CD8-positive, alpha-beta memory T cell (primary cell): ENCODE data around the gene DOCK1. TPM values are rescaled to one million over a fixed set of nuclear protein-coding genes. Genes with fewer than 3 reads are reported as not detected.

Experiments used
- CTCF ChIA-PET: fragments of 350-600 bp; sonication (Branson Sonifier 250); formaldehyde crosslinking; loops from one replicate; lab custom pipeline; 2021; ENCODE audit warnings: antibody characterized with exemption; lab: Charles Lee
- POLR2A ChIA-PET: fragments of 350-600 bp; sonication (Branson Sonifier 250); formaldehyde crosslinking; loops from one replicate; lab custom pipeline; 2021; ENCODE audit warnings: antibody characterized with exemption; lab: Charles Lee
- DNase-seq, 5 donors: peaks; one replicate each; pipeline versions ENCODE4 v3.0.0 to v3.0.0-alpha.2; 2020 to 2022; ENCODE audit warnings: mixed read lengths in 1 of 5
- H3K27ac ChIP-seq: one replicate; pipeline ENCODE4 v1.7.0; 2013; ENCODE audit warnings: low read depth, mild to moderate bottlenecking, low read length, moderate library complexity
- H3K27me3 ChIP-seq: 2 replicates; pipeline ENCODE4 v1.7.0; 2013; ENCODE audit warnings: low read length, mild to moderate bottlenecking; ENCODE audit not compliant: insufficient read depth, poor library complexity, severe bottlenecking
- H3K36me3 ChIP-seq: 2 replicates; pipeline ENCODE4 v1.7.0; 2013; ENCODE audit warnings: mild to moderate bottlenecking, low read length, moderate library complexity; ENCODE audit not compliant: insufficient read depth
- H3K4me1 ChIP-seq: 2 replicates; pipeline ENCODE4 v1.7.0; 2013; ENCODE audit warnings: mild to moderate bottlenecking, low read length, moderate library complexity; ENCODE audit not compliant: insufficient read depth
- H3K4me3 ChIP-seq: 2 replicates; pipeline ENCODE4 v1.7.0; 2013; ENCODE audit warnings: mild to moderate bottlenecking, low read length
- H3K9me3 ChIP-seq: 2 replicates; pipeline ENCODE4 v1.7.0; 2013; ENCODE audit warnings: mild to moderate bottlenecking, low read length
- H3K27ac Mint-ChIP-seq, 8 donors: one replicate each; pipeline ENCODE4 v1.8.0; 2020 to 2021; ENCODE audit warnings: mixed read lengths in 8 of 8, mild to moderate bottlenecking in 6 of 8, inconsistent platforms in 3 of 8, moderate library complexity in 3 of 8
- H3K27me3 Mint-ChIP-seq, 2 donors: one replicate each; pipeline ENCODE4 v1.8.0; 2020 to 2021; ENCODE audit warnings: mixed read lengths in 2 of 2, mild to moderate bottlenecking in 1 of 2, moderate library complexity in 1 of 2
- H3K36me3 Mint-ChIP-seq, 3 donors: one replicate each; pipeline ENCODE4 v1.8.0; 2020 to 2021; ENCODE audit warnings: mixed read lengths in 3 of 3, inconsistent platforms in 1 of 3, mild to moderate bottlenecking in 1 of 3
- H3K4me1 Mint-ChIP-seq, 3 donors: one replicate each; pipeline ENCODE4 v1.8.0; 2020 to 2021; ENCODE audit warnings: mixed read lengths in 3 of 3, inconsistent platforms in 1 of 3, mild to moderate bottlenecking in 1 of 3
- H3K4me3 Mint-ChIP-seq, 7 donors: one replicate each; pipeline ENCODE4 v1.8.0; 2020 to 2021; ENCODE audit warnings: mixed read lengths in 7 of 7, mild to moderate bottlenecking in 6 of 7, moderate library complexity in 4 of 7, inconsistent platforms in 2 of 7
- H3K9me3 Mint-ChIP-seq, 5 donors: one replicate each; pipeline ENCODE4 v1.8.0; 2020 to 2022; ENCODE audit warnings: mixed read lengths in 5 of 5, mild to moderate bottlenecking in 3 of 5, moderate library complexity in 2 of 5, inconsistent platforms in 1 of 5
- polyA plus RNA-seq: library from polyadenylated mRNA; unstranded; fragments of 300-500 nt; fragmentation: Illumina TruSeq; gene quantifications from one replicate; pipeline ENCODE4 v1.2.3, GENCODE V29; 2021
- total RNA-seq, 2 experiments: library from RNA; stranded (reverse); gene quantifications; one replicate each; pipeline ENCODE4 v1.2.3, GENCODE V29; 2021

DOCK1 gene
- total and polyA plus RNA-seq, 3 experiments from 2014 or later: 0.16 to 0.18 TPM; not detected in 1

- H3K4me1 ChIP-seq: no peaks in the 10 kb centered on the region
- peaks cover 0 to 3% (median 0%) of the 10 kb centered on the region in 5 donors for H3K9me3 Mint-ChIP-seq
- no peaks in the 10 kb centered on the region for H3K27me3 ChIP-seq
- H3K27ac ChIP-seq: no peak overlapping the region
- H3K4me3 Mint-ChIP-seq: no peak overlapping the region
- H3K4me1 Mint-ChIP-seq: no peaks in the 10 kb centered on the region
- no peaks in the 10 kb centered on the region for H3K9me3 ChIP-seq
- no peak overlapping the region for H3K4me3 ChIP-seq
- peaks cover 0 to 2% of the 10 kb centered on the region in 2 donors for H3K27me3 Mint-ChIP-seq
- no peak for DNase-seq
- ChIA-PET POLR2A (no interaction called here), CTCF (no interaction called here)
- no peaks in the 10 kb centered on the region for H3K36me3 ChIP-seq
- no peaks in the 10 kb centered on the region for H3K36me3 Mint-ChIP-seq
- no peak overlapping the region for H3K27ac Mint-ChIP-seq
Observed at GRCh38 chr10:127142136-127142535, 236.9 kb downstream of the DOCK1 start.

- H3K36me3 ChIP-seq: no peaks in the 10 kb centered on the region
- POLR2A ChIA-PET: no interaction called here
- CTCF ChIA-PET: no interaction called here
- H3K27ac ChIP-seq: no peak overlapping the region
- H3K27me3 ChIP-seq: no peaks in the 10 kb centered on the region
- no peaks in the 10 kb centered on the region for H3K9me3 ChIP-seq
- H3K4me3 ChIP-seq: no peak overlapping the region
- peaks cover 0 to 2% of the 10 kb centered on the region in 2 donors for H3K27me3 Mint-ChIP-seq
- no peaks in the 10 kb centered on the region for H3K36me3 Mint-ChIP-seq
- H3K4me1 Mint-ChIP-seq: no peaks in the 10 kb centered on the region
- H3K4me3 Mint-ChIP-seq: no peak overlapping the region
- no peaks in the 10 kb centered on the region for H3K4me1 ChIP-seq
- no peak for DNase-seq
- H3K9me3 Mint-ChIP-seq: peaks cover 0 to 3% (median 0%) of the 10 kb centered on the region in 5 donors
- H3K27ac Mint-ChIP-seq: no peak overlapping the region
Observed at GRCh38 chr10:127142856-127143255, 237.6 kb downstream of the DOCK1 start.

- no peak overlapping the region for H3K27ac Mint-ChIP-seq
- peaks cover 0 to 3% (median 0%) of the 10 kb centered on the region in 5 donors for H3K9me3 Mint-ChIP-seq
- no peak overlapping the region for H3K4me3 ChIP-seq
- no peak overlapping the region for H3K27ac ChIP-seq
- CTCF ChIA-PET: no interaction called here
- DNase-seq: no peak
- no peaks in the 10 kb centered on the region for H3K27me3 ChIP-seq
- H3K27me3 Mint-ChIP-seq: peaks cover 0 to 2% of the 10 kb centered on the region in 2 donors
- H3K4me3 Mint-ChIP-seq: no peak overlapping the region
- POLR2A ChIA-PET: no interaction called here
- H3K9me3 ChIP-seq: no peaks in the 10 kb centered on the region
- no peaks in the 10 kb centered on the region for H3K4me1 Mint-ChIP-seq
- H3K36me3 Mint-ChIP-seq: no peaks in the 10 kb centered on the region
- no peaks in the 10 kb centered on the region for H3K36me3 ChIP-seq
- no peaks in the 10 kb centered on the region for H3K4me1 ChIP-seq
Observed at GRCh38 chr10:127145173-127145572, 239.9 kb downstream of the DOCK1 start.

GRCh38 chr10:127146661-127147060 lies 241.4 kb downstream of the DOCK1 start:
- CTCF ChIA-PET: no interaction called here

GRCh38 chr10:127148066-127148932 lies 243.1 kb downstream of the DOCK1 start:
- ChIA-PET CTCF (no interaction called here), POLR2A (no interaction called here)
- no peaks in the 10 kb centered on the region for H3K4me1 ChIP-seq
- H3K4me3 ChIP-seq: no peak overlapping the region
- no peak overlapping the region for H3K27ac ChIP-seq
- H3K27me3 ChIP-seq: no peaks in the 10 kb centered on the region
- H3K9me3 ChIP-seq: no peaks in the 10 kb centered on the region
- H3K36me3 Mint-ChIP-seq: no peaks in the 10 kb centered on the region
- no peaks in the 10 kb centered on the region for H3K4me1 Mint-ChIP-seq
- H3K4me3 Mint-ChIP-seq: no peak overlapping the region
- no peak overlapping the region for H3K27ac Mint-ChIP-seq
- no peaks in the 10 kb centered on the region for H3K27me3 Mint-ChIP-seq
- DNase-seq: no peak
- peaks cover 0 to 3% (median 0%) of the 10 kb centered on the region in 5 donors for H3K9me3 Mint-ChIP-seq
- no peaks in the 10 kb centered on the region for H3K36me3 ChIP-seq

More at GRCh38 chr10:127146661-127147060, 241.4 kb downstream of the DOCK1 start:
- H3K27me3 ChIP-seq: no peaks in the 10 kb centered on the region
- DNase-seq: no peak
- Mint-ChIP-seq H3K4me1 (no peaks in the 10 kb centered on the region), H3K27me3 (no peaks in the 10 kb centered on the region), H3K36me3 (no peaks in the 10 kb centered on the region), H3K4me3 (no peak overlapping the region), H3K27ac (no peak overlapping the region), H3K9me3 (peaks cover 0 to 3% (median 0%) of the 10 kb centered on the region in 5 donors)
- no peak overlapping the region for H3K27ac ChIP-seq
- H3K36me3 ChIP-seq: no peaks in the 10 kb centered on the region
- POLR2A ChIA-PET: no interaction called here
- H3K9me3 ChIP-seq: no peaks in the 10 kb centered on the region
- H3K4me1 ChIP-seq: no peaks in the 10 kb centered on the region
- H3K4me3 ChIP-seq: no peak overlapping the region

- H3K4me3 ChIP-seq: no peak overlapping the region
- no peak overlapping the region for H3K27ac Mint-ChIP-seq
- H3K4me1 Mint-ChIP-seq: no peaks in the 10 kb centered on the region
- DNase-seq: no peak
- H3K27me3 ChIP-seq: no peaks in the 10 kb centered on the region
- CTCF ChIA-PET: no interaction called here
- no peaks in the 10 kb centered on the region for H3K27me3 Mint-ChIP-seq
- H3K36me3 Mint-ChIP-seq: no peaks in the 10 kb centered on the region
- H3K9me3 Mint-ChIP-seq: peaks cover 0 to 3% (median 0%) of the 10 kb centered on the region in 5 donors
- H3K4me3 Mint-ChIP-seq: no peak overlapping the region
- no peaks in the 10 kb centered on the region for H3K36me3 ChIP-seq
- H3K9me3 ChIP-seq: no peaks in the 10 kb centered on the region
- POLR2A ChIA-PET: no interaction called here
- H3K27ac ChIP-seq: no peak overlapping the region
- H3K4me1 ChIP-seq: no peaks in the 10 kb centered on the region
Observed at GRCh38 chr10:127148933-127149220, 243.6 kb downstream of the DOCK1 start.

- Mint-ChIP-seq H3K9me3 (no peaks in the 10 kb centered on the region), H3K4me1 (no peaks in the 10 kb centered on the region), H3K36me3 (no peaks in the 10 kb centered on the region), H3K4me3 (no peak overlapping the region), H3K27me3 (no peaks in the 10 kb centered on the region), H3K27ac (no peak overlapping the region)
- POLR2A ChIA-PET: no interaction called here
- Histone ChIP-seq H3K36me3 (no peaks in the 10 kb centered on the region), H3K27ac (no peak overlapping the region), H3K4me3 (no peak overlapping the region), H3K4me1 (no peaks in the 10 kb centered on the region), H3K27me3 (no peaks in the 10 kb centered on the region), H3K9me3 (no peaks in the 10 kb centered on the region)
- no peak for DNase-seq
- CTCF ChIA-PET: no interaction called here
Observed at GRCh38 chr10:127149501-127150081, 244.4 kb downstream of the DOCK1 start.

- CTCF ChIA-PET: no interaction called here
- Histone ChIP-seq H3K4me1 (no peaks in the 10 kb centered on the region), H3K9me3 (no peaks in the 10 kb centered on the region), H3K36me3 (no peaks in the 10 kb centered on the region), H3K27ac (no peak overlapping the region), H3K27me3 (no peaks in the 10 kb centered on the region), H3K4me3 (no peak overlapping the region)
- Mint-ChIP-seq H3K27ac (no peak overlapping the region), H3K4me1 (no peaks in the 10 kb centered on the region), H3K9me3 (no peaks in the 10 kb centered on the region), H3K27me3 (no peaks in the 10 kb centered on the region), H3K36me3 (no peaks in the 10 kb centered on the region), H3K4me3 (no peak overlapping the region)
- POLR2A ChIA-PET: no interaction called here
- no peak for DNase-seq
Observed at GRCh38 chr10:127150136-127150535, 244.9 kb downstream of the DOCK1 start.
